Tibial artery (tissue), 4 donors: Measurements from ENCODE around the gene NRBF2.

Source experiments
- DNase-seq, 2 donors: peaks; one replicate each; pipeline ENCODE4 v3.0.0-alpha.2; 2019
- H3K27ac ChIP-seq, 2 donors: fragments of 200-600 bp; sonication (generic) in 1 of 2; 1 replicate in 1 of 2; 2 replicates in 1 of 2; pipeline ENCODE4 v1.5.1; 2018 to 2019; ENCODE audit warnings: mild to moderate bottlenecking in 1 of 2
- H3K27me3 ChIP-seq, 2 donors: fragments of 200-600 bp; sonication (generic) in 1 of 2; one replicate each; pipeline versions ENCODE4 v1.5.1 to v1.6.0; 2016 to 2019
- H3K36me3 ChIP-seq, 3 donors: fragments of 200-600 bp; sonication (generic) in 2 of 3; one replicate each; pipeline ENCODE4 v1.5.1; 2016 to 2019; ENCODE audit warnings: mild to moderate bottlenecking in 2 of 3
- H3K4me1 ChIP-seq, 4 donors: fragments of 200-600 bp; sonication (generic) in 2 of 4; 1 replicate in 3 of 4; 2 replicates in 1 of 4; pipeline ENCODE4 v1.5.1; 2016 to 2019
- H3K4me3 ChIP-seq, 2 donors: fragments of 200-600 bp; sonication (generic) in 1 of 2; 1 replicate in 1 of 2; 2 replicates in 1 of 2; pipeline ENCODE4 v1.5.1; 2018 to 2019; ENCODE audit warnings: mild to moderate bottlenecking in 2 of 2
- H3K9me3 ChIP-seq, 3 donors: fragments of 200-600 bp; sonication (generic) in 1 of 3; one replicate each; pipeline ENCODE4 v1.5.1; 2016 to 2019
- intact Hi-C: fragments of 100-400 bp; cut with DNase I; formaldehyde crosslinking; loops from one replicate; pipeline ENCODE4 v1.15.0; 2023; ENCODE audit warnings: low total_unique reads
- TF ChIP-seq, protein P1 (sequence below), 2 experiments: fragments of 200-600 bp in 1 of 2; fragments of 450-650 bp in 1 of 2; IDR thresholded peaks; one replicate each; pipeline ENCODE4 v1.5.1; 2017 to 2019; ENCODE audit warnings: antibody characterized with exemption in 2 of 2, mild to moderate bottlenecking in 1 of 2, moderate library complexity in 1 of 2

NRBF2 gene

DNA sequence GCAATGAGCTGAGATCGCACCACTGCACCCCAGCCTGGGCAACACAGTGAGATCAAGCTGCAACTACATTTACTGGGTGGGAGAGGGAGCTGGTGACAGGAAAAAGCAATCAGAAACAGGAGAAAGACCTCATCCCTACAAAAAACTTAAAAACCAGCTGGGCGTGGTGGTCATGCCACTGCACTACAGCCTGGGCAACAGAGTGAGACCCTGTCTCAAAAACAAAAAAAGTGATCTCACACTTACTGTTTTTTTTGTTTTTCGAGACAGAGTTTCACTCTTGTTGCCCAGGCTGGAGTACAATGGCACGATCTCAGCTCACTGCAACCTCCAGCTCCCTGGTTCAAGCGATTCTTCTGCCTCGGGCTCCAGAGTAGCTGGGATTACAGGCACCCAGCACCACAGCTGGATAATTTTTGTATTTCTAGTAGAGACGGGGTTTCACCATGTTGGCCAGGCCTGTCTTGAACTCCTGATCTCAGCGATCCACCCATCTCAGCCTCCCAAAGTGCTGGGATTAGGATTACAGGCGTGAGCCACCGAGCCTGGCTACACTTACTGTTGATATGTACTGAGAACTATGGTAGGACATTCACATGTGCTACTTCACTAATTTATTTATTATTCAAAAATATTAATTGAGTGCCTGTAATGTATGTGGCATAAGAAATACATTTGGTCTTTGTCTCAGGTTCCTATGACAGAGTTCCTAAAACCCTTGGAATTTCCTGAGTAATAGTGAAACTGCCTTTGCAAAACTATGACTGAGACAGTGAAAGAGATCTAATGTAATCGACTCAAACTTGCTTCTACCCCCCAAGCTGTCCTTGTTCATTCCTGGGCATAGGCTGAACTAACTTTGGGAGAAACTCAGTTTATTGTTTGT is 27.7 kb upstream of the NRBF2 start:
- DNase-seq: no peak
- H3K36me3 ChIP-seq: no peaks in the 10 kb centered on the region
- no peaks in the 10 kb centered on the region for H3K4me1 ChIP-seq
- H3K9me3 ChIP-seq: no peaks in the 10 kb centered on the region
- no peak overlapping the region for H3K4me3 ChIP-seq
- intact Hi-C loops: no loop called here
- no peak overlapping the region for H3K27ac ChIP-seq
- H3K27me3 ChIP-seq: no peaks in the 10 kb centered on the region
- TF ChIP-seq, protein P1, sequence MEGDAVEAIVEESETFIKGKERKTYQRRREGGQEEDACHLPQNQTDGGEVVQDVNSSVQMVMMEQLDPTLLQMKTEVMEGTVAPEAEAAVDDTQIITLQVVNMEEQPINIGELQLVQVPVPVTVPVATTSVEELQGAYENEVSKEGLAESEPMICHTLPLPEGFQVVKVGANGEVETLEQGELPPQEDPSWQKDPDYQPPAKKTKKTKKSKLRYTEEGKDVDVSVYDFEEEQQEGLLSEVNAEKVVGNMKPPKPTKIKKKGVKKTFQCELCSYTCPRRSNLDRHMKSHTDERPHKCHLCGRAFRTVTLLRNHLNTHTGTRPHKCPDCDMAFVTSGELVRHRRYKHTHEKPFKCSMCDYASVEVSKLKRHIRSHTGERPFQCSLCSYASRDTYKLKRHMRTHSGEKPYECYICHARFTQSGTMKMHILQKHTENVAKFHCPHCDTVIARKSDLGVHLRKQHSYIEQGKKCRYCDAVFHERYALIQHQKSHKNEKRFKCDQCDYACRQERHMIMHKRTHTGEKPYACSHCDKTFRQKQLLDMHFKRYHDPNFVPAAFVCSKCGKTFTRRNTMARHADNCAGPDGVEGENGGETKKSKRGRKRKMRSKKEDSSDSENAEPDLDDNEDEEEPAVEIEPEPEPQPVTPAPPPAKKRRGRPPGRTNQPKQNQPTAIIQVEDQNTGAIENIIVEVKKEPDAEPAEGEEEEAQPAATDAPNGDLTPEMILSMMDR (IDR thresholded peaks at IDR 0.05): no peak

DNA sequence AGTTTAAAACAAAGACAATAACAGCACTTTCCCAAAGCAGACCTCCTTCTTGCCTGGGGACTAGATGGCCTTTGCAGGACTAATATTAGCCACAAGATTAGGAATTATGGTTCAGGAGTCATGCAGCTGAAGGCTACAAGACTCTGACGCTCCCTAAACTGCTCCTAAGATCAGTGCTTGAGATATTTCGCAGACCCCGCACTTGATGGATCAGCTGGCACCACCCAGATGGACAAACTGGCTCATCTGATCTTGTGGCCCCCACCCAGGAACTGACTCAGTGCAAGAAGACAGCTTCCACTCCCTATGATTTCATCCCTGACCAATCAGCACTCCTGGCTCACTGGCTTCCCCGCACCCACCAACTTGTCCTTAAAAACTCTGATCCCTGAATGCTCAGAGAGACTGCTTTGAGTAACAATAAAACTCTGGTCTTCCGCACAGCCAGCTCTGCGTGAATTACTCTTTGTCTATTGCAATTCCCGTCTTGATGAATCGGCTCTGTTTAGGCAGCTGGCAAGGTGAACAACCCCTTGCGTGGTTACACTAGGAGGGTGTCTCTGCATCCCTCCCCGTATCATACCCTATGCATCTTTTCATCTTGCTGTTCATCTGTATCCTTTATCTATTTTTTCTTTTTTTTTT is 26.9 kb upstream of the NRBF2 start:
- Histone ChIP-seq H3K4me3 (no peak overlapping the region), H3K9me3 (no peaks in the 10 kb centered on the region), H3K36me3 (no peaks in the 10 kb centered on the region), H3K27ac (no peak overlapping the region), H3K27me3 (no peaks in the 10 kb centered on the region), H3K4me1 (no peaks in the 10 kb centered on the region)
- intact Hi-C loops: no loop called here
- TF ChIP-seq, protein P1 (IDR thresholded peaks at IDR 0.05): no peak
- DNase-seq: peak in 1 of 2 donors; percentile 46

DNA sequence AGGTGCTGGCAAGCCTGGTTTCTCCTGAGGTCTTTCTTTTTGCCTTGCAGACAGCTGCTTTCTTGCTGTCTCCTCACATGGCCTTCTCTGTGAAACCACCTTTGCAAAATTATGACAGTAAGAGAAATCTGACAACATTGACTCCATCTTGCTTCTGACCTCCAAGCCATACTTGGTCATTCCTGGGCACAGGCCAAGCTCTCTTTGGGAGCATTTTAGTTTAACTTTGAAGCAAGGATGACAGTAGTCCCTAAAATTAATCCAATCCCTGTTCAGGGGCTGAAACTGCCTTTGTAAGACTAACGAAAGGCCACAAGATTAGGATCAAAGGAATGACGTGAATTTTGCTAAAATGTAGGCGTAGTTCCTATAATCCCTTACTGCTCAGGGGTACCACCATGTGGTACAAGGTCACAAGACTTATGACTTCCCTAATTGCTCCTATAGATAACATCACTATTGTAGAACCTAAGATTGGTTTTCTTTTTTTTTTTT is 25.1 kb upstream of the NRBF2 start:
- Histone ChIP-seq H3K27ac (no peak overlapping the region), H3K27me3 (no peaks in the 10 kb centered on the region), H3K36me3 (no peaks in the 10 kb centered on the region), H3K9me3 (no peaks in the 10 kb centered on the region), H3K4me3 (no peak overlapping the region), H3K4me1 (no peaks in the 10 kb centered on the region)
- DNase-seq: no peak
- TF ChIP-seq, protein P1 (IDR thresholded peaks at IDR 0.05): no peak
- intact Hi-C loops: no loop called here

DNA sequence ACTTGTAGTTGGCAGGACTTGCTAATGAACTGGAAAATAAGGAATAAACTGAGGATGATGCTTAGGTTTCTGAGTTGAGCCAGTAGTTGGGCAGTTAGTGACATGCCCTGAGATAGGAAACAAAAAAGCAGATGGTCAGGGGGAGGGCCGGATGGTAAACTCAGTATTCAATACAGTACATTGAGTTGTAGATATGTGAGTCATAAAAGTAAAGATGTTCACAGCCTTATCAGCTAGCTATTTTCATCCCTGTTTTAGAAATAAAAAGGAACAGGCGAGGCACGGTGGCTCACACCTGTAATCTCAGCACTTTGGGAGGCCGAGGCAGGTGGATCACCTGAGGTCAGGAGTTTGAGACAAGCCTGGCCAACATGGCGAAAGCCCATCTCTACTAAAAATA is 22.2 kb upstream of the NRBF2 start:
- H3K36me3 ChIP-seq: no peaks in the 10 kb centered on the region
- peaks cover 9 to 27% (median 19%) of the 10 kb centered on the region in 4 donors for H3K4me1 ChIP-seq
- TF ChIP-seq, protein P1 (IDR thresholded peaks at IDR 0.05): no peak
- H3K27ac ChIP-seq: no peak overlapping the region
- no peak overlapping the region for H3K4me3 ChIP-seq
- intact Hi-C loops: no loop called here
- DNase-seq: no peak
- H3K9me3 ChIP-seq: no peaks in the 10 kb centered on the region
- no peaks in the 10 kb centered on the region for H3K27me3 ChIP-seq

DNA sequence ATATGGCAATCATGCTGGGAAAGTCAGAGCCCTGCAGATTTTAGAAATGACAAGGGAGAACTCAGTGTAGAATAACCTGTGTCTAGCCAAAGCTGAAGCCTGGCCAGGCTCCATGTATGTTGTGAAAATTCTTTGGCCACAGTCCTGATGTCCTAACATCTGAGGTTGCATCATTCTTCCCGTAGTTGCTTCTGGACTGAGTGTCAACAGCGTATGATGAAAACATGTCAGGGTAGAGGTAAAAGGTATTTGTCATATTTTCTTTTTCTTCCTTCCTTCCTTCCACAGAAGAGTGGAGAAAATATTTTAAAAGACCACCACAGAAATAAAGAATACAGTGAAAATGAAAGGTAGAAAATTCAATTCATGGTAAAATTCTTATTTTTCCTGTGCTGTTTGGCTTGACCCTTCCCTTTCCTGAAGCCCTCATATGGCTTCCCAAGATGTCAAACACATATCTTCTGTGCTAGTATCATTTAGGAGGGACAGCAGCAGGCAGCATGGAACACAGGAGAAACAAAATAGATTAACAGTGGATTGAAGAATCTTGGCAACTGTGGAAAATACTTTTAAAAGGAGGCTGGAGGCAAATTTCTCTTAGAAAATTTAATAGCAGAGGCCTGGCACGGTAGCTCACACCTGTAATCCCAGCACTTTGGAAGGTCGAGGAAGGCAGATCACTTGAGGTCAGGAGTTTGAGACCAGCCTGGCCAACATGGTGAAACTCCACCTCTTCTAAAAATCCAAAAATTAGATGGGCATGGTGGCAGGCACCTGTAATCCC is 18.9 kb upstream of the NRBF2 start:
- TF ChIP-seq, protein P1 (IDR thresholded peaks at IDR 0.05): no peak
- H3K36me3 ChIP-seq: no peaks in the 10 kb centered on the region
- H3K4me1 ChIP-seq: peaks cover 9 to 38% (median 29%) of the 10 kb centered on the region in 4 donors
- no peaks in the 10 kb centered on the region for H3K27me3 ChIP-seq
- no peaks in the 10 kb centered on the region for H3K9me3 ChIP-seq
- intact Hi-C loops: no loop called here
- H3K27ac ChIP-seq: peak overlapping the region; percentile 66 to 74
- peak; percentile 81 to 90 for DNase-seq
- no peak overlapping the region for H3K4me3 ChIP-seq
